HepG2 (cell line): ENCODE measurements around the gene SLC25A47. TPM values are rescaled to one million over a fixed set of nuclear protein-coding genes. Genes with fewer than 3 reads are reported as not detected.
"Not testable (repeated sequence)": the region's sequence is repeated elsewhere in the genome, so short reads cannot be mapped to it uniquely, and the experiment has no call there.

Experiments
- ATAC-seq: fragments of 200-7000 bp; cut with Tn5 transposase; 3 replicates; pipeline ENCODE4 v1.9.1; 2020; ENCODE audit warnings: mild to moderate bottlenecking, moderate library complexity
- BruUV-seq: library from RNA; stranded (reverse); fragments of 400-500 nt; replicated peaks from 2 replicates; lab custom pipeline; 2021; lab: Mats Ljungman, UMichigan
- CTCF ChIA-PET: fragments of 300-600 bp; formaldehyde crosslinking; extraction: SDS; loops from one replicate; lab custom pipeline; 2021; ENCODE audit warnings: low total read pairs, inconsistent platforms, low intra/inter-chr PET ratio; lab: Yijun Ruan, JAX
- POLR2A ChIA-PET: fragments of 350-600 bp; sonication (Branson Sonifier 250); formaldehyde crosslinking; loops from one replicate; lab custom pipeline; 2020; ENCODE audit warnings: antibody characterized with exemption, inconsistent platforms; lab: Yijun Ruan, JAX
- DNase-seq: peaks from one replicate; pipeline ENCODE4 v3.0.0-alpha.2; 2015; ENCODE audit warnings: low spot score
- FAIRE-seq: peaks from 3 replicates; lab custom pipeline; 2011; peaks lifted over from hg19 to GRCh38; lab: Jason Lieb, UNC
- H2AFZ ChIP-seq: one replicate; pipeline ENCODE4 v1.6.1; 2011; ENCODE audit warnings: low read length, inconsistent platforms
- H3K27ac ChIP-seq: fragments of 300-600 bp; 3 replicates; pipeline ENCODE4 v1.8.0; 2011; ENCODE audit warnings: mixed run types, mild to moderate bottlenecking, mixed read lengths, low read length, inconsistent platforms; ENCODE audit not compliant: insufficient read depth; ENCODE audit errors: extremely low read length
- H3K27me3 ChIP-seq, 2 experiments: fragments of 200-600 bp in 1 of 2; 2 replicates in 1 of 2; 3 replicates in 1 of 2; pipeline versions ENCODE4 v1.6.0 to v1.8.0; 2011; ENCODE audit warnings: low read length in 2 of 2, mild to moderate bottlenecking in 2 of 2, moderate library complexity in 2 of 2, inconsistent platforms in 1 of 2; ENCODE audit not compliant: insufficient read depth in 2 of 2, control insufficient read depth in 1 of 2
- H3K36me3 ChIP-seq, 2 experiments: fragments of 200-600 bp in 1 of 2; replicated peaks in 1 of 2; 2 replicates in 1 of 2; 3 replicates in 1 of 2; pipeline versions ENCODE4 v1.5.1 to v1.8.0; 2011; ENCODE audit warnings: low read length in 2 of 2, inconsistent platforms in 1 of 2; ENCODE audit not compliant: insufficient read depth in 2 of 2, control insufficient read depth in 1 of 2
- H3K4me1 ChIP-seq: 2 replicates; pipeline ENCODE4 v1.5.1; 2012; ENCODE audit warnings: low read length, inconsistent platforms; ENCODE audit not compliant: insufficient read depth
- H3K4me2 ChIP-seq: 2 replicates; pipeline ENCODE4 v1.6.0; 2011; ENCODE audit warnings: low read depth, low read length, inconsistent platforms
- H3K4me3 ChIP-seq, 3 experiments: fragments of 200-600 bp in 1 of 3; sonication (generic), shearing (Covaris generic) in 1 of 3; replicated peaks in 1 of 3; 2 replicates each; pipeline ENCODE4 v1.5.1; 2011 to 2016; ENCODE audit warnings: low read length in 3 of 3, inconsistent platforms in 2 of 3, low read depth in 2 of 3, mild to moderate bottlenecking in 2 of 3, control low read depth in 1 of 3, mixed read lengths in 1 of 3; ENCODE audit not compliant: insufficient read depth in 1 of 3
- H3K79me2 ChIP-seq: one replicate; pipeline ENCODE4 v1.6.1; 2011; ENCODE audit warnings: low read length, inconsistent platforms; ENCODE audit not compliant: insufficient read depth
- H3K9ac ChIP-seq: 2 replicates; pipeline ENCODE4 v1.6.0; 2011; ENCODE audit warnings: mild to moderate bottlenecking, low read depth, low read length, inconsistent platforms; ENCODE audit not compliant: insufficient read depth
- H3K9me3 ChIP-seq: 2 replicates; pipeline ENCODE4 v1.5.1; 2012; ENCODE audit warnings: mild to moderate bottlenecking, low read length
- H4K20me1 ChIP-seq: 2 replicates; pipeline ENCODE4 v1.6.0; 2011; ENCODE audit warnings: inconsistent platforms, mild to moderate bottlenecking, low read length, moderate library complexity; ENCODE audit not compliant: insufficient read depth
- AGO2 ChIP-seq: fragments of 200-400 bp; formaldehyde crosslinking; optimal IDR thresholded peaks from 2 replicates; pipeline ENCODE3; 2017; ENCODE audit warnings: mild to moderate bottlenecking, low read depth, low read length, moderate library complexity
- ZNF496 ChIP-seq: sonication (generic); formaldehyde crosslinking; IDR thresholded peaks from 2 replicates; pipeline ENCODE4 v1.8.1; 2023; ENCODE audit warnings: mild to moderate bottlenecking, moderate library complexity, missing genetic modification reagents; ENCODE audit not compliant: insufficient replicate concordance
- WGBS: methylation state at CpG from one replicate; pipeline ENCODE4 v1.1.6; 2017; ENCODE audit warnings: low lambda C conversion rate; 5-methylcytosine and 5-hydroxymethylcytosine counted together
- in situ Hi-C: cut with HindIII; loops from 2 replicates; pipeline ENCODE4 v1.10.0; 2017; ENCODE audit warnings: low pct_unique_long_range_greater_than_20kb; ENCODE audit not compliant: extremely low pct_ligation_motif_present
- intact Hi-C: fragments of 100-400 bp; cut with micrococcal nuclease; formaldehyde crosslinking; loops from one replicate; pipeline ENCODE4 v1.10.0; 2022; ENCODE audit not compliant: unreplicated experiment
- polyA plus RNA-seq, 8 experiments: library from polyadenylated mRNA; depleted of rRNA in 3 of 8; stranded (reverse) in 7 of 8; unstranded in 1 of 8; fragments of >200 nt; fragmentation: Illumina TruSeq in 4 of 8; extraction: Trizol in 4 of 8; gene quantifications; 2 replicates each; pipeline versions ENCODE4 v1.2.1 to v1.2.3, GENCODE V29; 2011 to 2016; ENCODE audit warnings: low read depth in 4 of 8, missing spikeins in 1 of 8, mixed read lengths in 1 of 8; ENCODE audit not compliant: insufficient read depth in 1 of 8
- total RNA-seq, 5 experiments: library from RNA; depleted of rRNA; stranded (reverse); fragments of >200 nt; fragmentation: Illumina TruSeq; extraction: Trizol; gene quantifications; 2 replicates each; pipeline ENCODE4 v1.2.3, GENCODE V29; 2016; ENCODE audit warnings: low read depth in 1 of 5

SLC25A47 gene
- total and polyA plus RNA-seq, 2 of the 13 experiments (the other 11 are each of a cell fraction or from before 2014, with no cell fraction given), result 1.0 to 1.7 TPM

- H3K4me1 ChIP-seq, H4K20me1 ChIP-seq, POLR2A ChIA-PET, H3K9ac ChIP-seq, in situ Hi-C loops, CTCF ChIA-PET, H3K4me2 ChIP-seq, H3K9me3 ChIP-seq, ATAC-seq, H3K27me3 ChIP-seq, H3K79me2 ChIP-seq, FAIRE-seq, H3K4me3 ChIP-seq, H3K27ac ChIP-seq, BruUV-seq, intact Hi-C loops, H2AFZ ChIP-seq, DNase-seq: not testable (repeated sequence)
- H3K36me3 ChIP-seq, result peaks cover 10 to 37% of the 10 kb centered on the region in 2 experiments; a peak in 4 of 5 replicates
- over 99% methylated on average over 12 of the region's 12 CpGs for WGBS
Measured at GRCh38 chr14:100342826-100343225, 19.7 kb downstream of the SLC25A47 start.

GRCh38 chr14:100344657-100345056, 21.5 kb downstream of the SLC25A47 start:
- WGBS, result 100% methylated on average over 2 of the region's 35 CpGs
- BruUV-seq, in situ Hi-C loops, FAIRE-seq, H3K27me3 ChIP-seq, H3K4me3 ChIP-seq, POLR2A ChIA-PET, H3K27ac ChIP-seq, H3K9ac ChIP-seq, H2AFZ ChIP-seq, H3K79me2 ChIP-seq, H3K4me2 ChIP-seq, H4K20me1 ChIP-seq, intact Hi-C loops, H3K9me3 ChIP-seq, CTCF ChIA-PET, DNase-seq, ATAC-seq: not testable (repeated sequence)
- peaks cover 17% of the 10 kb centered on the region for H3K4me1 ChIP-seq
- peaks cover 9 to 35% of the 10 kb centered on the region in 2 experiments; a peak in 4 of 5 replicates for H3K36me3 ChIP-seq

- Histone ChIP-seq H2AFZ (no peak overlapping the region), H3K27ac (no peak overlapping the region), H3K79me2 (no peaks in the 10 kb centered on the region), H3K4me2 (no peak overlapping the region), H3K4me1 (peaks cover 17% of the 10 kb centered on the region), H3K4me3 (no peak overlapping the region), H3K27me3 (no peaks in the 10 kb centered on the region), H3K9me3 (no peaks in the 10 kb centered on the region), H4K20me1 (no peaks in the 10 kb centered on the region), H3K36me3 (peaks cover 8 to 32% of the 10 kb centered on the region in 2 experiments; a peak in 4 of 5 replicates), H3K9ac (no peak overlapping the region)
- intact Hi-C loops, result no loop called here
- BruUV-seq, result no TSS peak
- ATAC-seq, result no peak
- FAIRE-seq, result no peak
- no peak for TF ChIP-seq ZNF496 (CRISPR knock-in tag)
- peak; percentile 22 for TF ChIP-seq AGO2
- in situ Hi-C loops, result no loop called here
- ChIA-PET CTCF (no interaction called here), POLR2A (no interaction called here)
- 92% methylated on average over 6 of the region's 17 CpGs for WGBS
- DNase-seq, result no peak
Measured at GRCh38 chr14:100345711-100346110, 22.6 kb downstream of the SLC25A47 start.
